ENCODE measurements around the gene SLC26A4.

DNA sequence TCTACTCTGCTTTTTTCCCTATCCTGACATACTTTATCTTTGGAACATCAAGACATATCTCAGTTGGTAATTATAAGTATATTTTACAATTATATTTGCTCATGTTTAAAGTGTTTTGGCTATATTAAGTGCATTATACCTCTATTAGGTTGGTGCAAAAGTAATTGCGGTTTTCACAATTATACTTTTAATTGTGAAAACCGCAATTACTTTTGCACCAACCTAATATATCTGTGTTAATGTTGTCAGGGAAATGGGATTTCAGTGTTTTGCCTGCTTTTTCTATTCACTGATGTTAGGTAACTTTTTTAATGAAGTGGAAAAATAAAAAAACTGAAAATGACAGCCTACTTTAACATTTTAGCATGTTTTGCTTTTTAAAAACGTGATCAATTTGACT is 11.6 kb downstream of the SLC26A4 start:
- TF ChIP-seq, protein P1, sequence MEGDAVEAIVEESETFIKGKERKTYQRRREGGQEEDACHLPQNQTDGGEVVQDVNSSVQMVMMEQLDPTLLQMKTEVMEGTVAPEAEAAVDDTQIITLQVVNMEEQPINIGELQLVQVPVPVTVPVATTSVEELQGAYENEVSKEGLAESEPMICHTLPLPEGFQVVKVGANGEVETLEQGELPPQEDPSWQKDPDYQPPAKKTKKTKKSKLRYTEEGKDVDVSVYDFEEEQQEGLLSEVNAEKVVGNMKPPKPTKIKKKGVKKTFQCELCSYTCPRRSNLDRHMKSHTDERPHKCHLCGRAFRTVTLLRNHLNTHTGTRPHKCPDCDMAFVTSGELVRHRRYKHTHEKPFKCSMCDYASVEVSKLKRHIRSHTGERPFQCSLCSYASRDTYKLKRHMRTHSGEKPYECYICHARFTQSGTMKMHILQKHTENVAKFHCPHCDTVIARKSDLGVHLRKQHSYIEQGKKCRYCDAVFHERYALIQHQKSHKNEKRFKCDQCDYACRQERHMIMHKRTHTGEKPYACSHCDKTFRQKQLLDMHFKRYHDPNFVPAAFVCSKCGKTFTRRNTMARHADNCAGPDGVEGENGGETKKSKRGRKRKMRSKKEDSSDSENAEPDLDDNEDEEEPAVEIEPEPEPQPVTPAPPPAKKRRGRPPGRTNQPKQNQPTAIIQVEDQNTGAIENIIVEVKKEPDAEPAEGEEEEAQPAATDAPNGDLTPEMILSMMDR (conservative IDR thresholded peaks at IDR 0.05 in 1 of 2, IDR thresholded peaks at IDR 0.05 in 1 of 2; ENCODE audit: low read depth in 1 of 2, low read length in 2 of 2), result no peak
- TF ChIP-seq EZH2 (IDR thresholded peaks at IDR 0.05; ENCODE audit: low read length, missing control alignments), result no peak

Measured in fibroblast of lung (primary cell).